ENCODE data around the gene TNFRSF18.
"Not testable (repeated sequence)": the region's sequence is repeated elsewhere in the genome, so short reads cannot be mapped to it uniquely, and the experiment has no call there.

TNFRSF18 gene

DNA sequence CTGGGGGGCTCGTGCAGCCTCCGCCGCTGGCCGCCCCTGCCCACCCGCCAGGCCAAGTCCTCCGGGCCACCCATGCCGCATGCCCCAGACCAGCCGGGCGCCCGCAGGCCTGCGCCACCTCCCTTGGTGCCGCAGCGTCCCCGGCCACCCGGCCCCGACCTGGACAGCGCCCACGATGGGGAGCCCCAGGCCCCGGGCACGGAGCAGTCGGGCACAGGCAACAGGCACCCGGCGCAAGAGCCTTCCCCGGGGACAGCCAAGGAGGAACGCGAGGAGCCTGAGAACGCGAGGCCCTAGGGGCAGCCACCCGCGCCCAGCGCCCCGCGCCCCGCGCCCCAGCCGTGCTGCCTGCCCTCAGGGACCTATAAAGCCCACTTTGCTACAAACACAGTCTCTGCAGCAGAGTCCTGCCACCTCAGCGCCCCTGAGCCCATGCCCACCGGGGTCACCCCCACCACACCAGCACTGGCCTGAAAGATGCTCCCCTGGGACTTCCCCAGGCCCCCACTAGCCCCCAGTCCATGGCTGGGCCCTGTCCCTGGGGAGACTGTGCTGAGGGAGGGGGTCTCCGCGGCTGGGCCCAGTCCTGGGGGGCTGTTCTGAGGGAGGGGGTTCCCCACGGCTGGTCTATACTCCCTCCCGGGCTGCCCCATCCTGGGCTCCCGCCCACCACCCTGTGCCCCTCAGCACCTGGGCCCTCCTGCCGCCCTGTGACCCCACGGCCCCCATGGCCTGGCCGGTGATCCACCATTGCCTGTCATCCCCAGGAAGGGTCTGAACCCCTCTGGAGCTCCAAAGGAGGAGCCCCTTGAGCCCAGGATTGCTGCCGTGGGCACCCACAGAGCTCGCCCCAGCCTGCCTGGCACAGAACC is 8.6 kb downstream of the TNFRSF18 start:
- Histone ChIP-seq H3K14ac (ENCODE audit: low read length) (no peak overlapping the region), H3K36me3 (ENCODE audit: control insufficient read depth in 1 of 2, insufficient read depth in 2 of 2, low read length in 2 of 2) (no peaks in the 10 kb centered on the region), H3K27me3 (ENCODE audit: insufficient read depth, low read length) (peaks cover 14% of the 10 kb centered on the region), H3K79me1 (ENCODE audit: low read length) (peaks cover 1% of the 10 kb centered on the region), H3K4me1 (ENCODE audit: control insufficient read depth in 1 of 2, insufficient read depth in 2 of 2, low read length in 2 of 2) (peaks cover 0 to 3% of the 10 kb centered on the region in 2 experiments), H3K18ac (ENCODE audit: low read length) (no peak overlapping the region), H2AFZ (ENCODE audit: insufficient read depth, low read length, poor library complexity) (no peak overlapping the region), H3K4me3 (ENCODE audit: low read depth, low read length) (no peak overlapping the region), H3K4ac (ENCODE audit: low read depth, low read length) (no peak overlapping the region), H3K23ac (ENCODE audit: low read length) (no peak overlapping the region), H3K79me2 (ENCODE audit: control insufficient read depth, insufficient read depth, low read length, poor library complexity) (no peaks in the 10 kb centered on the region), H4K8ac (ENCODE audit: low read depth, low read length) (no peak overlapping the region), H3K9me3 (ENCODE audit: insufficient read depth, low read depth, low read length) (peaks cover 11% of the 10 kb centered on the region), H3K27ac (ENCODE audit: low read depth, low read length) (no peak overlapping the region), H2BK5ac (ENCODE audit: low read depth, low read length, poor library complexity) (no peak overlapping the region), H2BK120ac (ENCODE audit: insufficient read depth, low read length, poor library complexity) (no peak overlapping the region), H3K4me2 (ENCODE audit: low read length) (no peak overlapping the region), H4K91ac (ENCODE audit: low read depth, low read length) (no peak overlapping the region), H2BK12ac (ENCODE audit: low read length) (no peak overlapping the region), H4K12ac (ENCODE audit: low read depth, low read length) (no peak overlapping the region), H2AK5ac (ENCODE audit: low read length) (no peak overlapping the region), H3K9ac (ENCODE audit: low read length) (no peak overlapping the region)
- no CpG with 5 or more reads among the region's 48 CpGs for WGBS (ENCODE audit: extremely low coverage, insufficient coverage, insufficient read length)
- no peak for DNase-seq

DNA sequence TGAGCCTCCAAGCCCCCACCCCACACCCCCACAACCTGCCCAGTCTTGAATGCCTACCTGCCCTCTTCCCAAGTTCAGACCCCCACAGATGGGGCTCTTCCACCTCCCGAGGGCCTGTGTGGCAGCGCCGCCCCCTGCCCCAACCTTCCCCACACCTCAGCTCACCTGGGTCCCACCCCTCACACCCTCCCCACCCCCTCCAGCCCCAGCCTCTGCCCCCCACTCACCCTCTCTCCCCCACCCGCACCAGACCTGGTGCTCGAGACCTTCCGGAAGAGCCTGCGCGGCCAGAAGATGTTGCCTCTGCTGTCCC is 9.2 kb downstream of the TNFRSF18 start:
- Histone ChIP-seq H3K4me1 (ENCODE audit: control insufficient read depth in 1 of 2, insufficient read depth in 2 of 2, low read length in 2 of 2) (peaks cover 0 to 3% of the 10 kb centered on the region in 2 experiments), H3K4me2 (ENCODE audit: low read length) (no peak overlapping the region), H4K12ac (ENCODE audit: low read depth, low read length) (no peak overlapping the region), H3K9ac (ENCODE audit: low read length) (no peak overlapping the region), H3K14ac (ENCODE audit: low read length) (no peak overlapping the region), H3K4me3 (ENCODE audit: low read depth, low read length) (no peak overlapping the region), H3K79me1 (ENCODE audit: low read length) (peaks cover 1% of the 10 kb centered on the region), H2BK12ac (ENCODE audit: low read length) (no peak overlapping the region), H3K79me2 (ENCODE audit: control insufficient read depth, insufficient read depth, low read length, poor library complexity) (no peaks in the 10 kb centered on the region), H3K27me3 (ENCODE audit: insufficient read depth, low read length) (peaks cover 14% of the 10 kb centered on the region), H2AK5ac (ENCODE audit: low read length) (no peak overlapping the region), H2AFZ (ENCODE audit: insufficient read depth, low read length, poor library complexity) (no peak overlapping the region), H3K18ac (ENCODE audit: low read length) (no peak overlapping the region), H3K9me3 (ENCODE audit: insufficient read depth, low read depth, low read length) (peaks cover 11% of the 10 kb centered on the region), H3K36me3 (ENCODE audit: control insufficient read depth in 1 of 2, insufficient read depth in 2 of 2, low read length in 2 of 2) (no peaks in the 10 kb centered on the region), H4K8ac (ENCODE audit: low read depth, low read length) (no peak overlapping the region), H2BK5ac (ENCODE audit: low read depth, low read length, poor library complexity) (no peak overlapping the region), H2BK120ac (ENCODE audit: insufficient read depth, low read length, poor library complexity) (no peak overlapping the region), H4K91ac (ENCODE audit: low read depth, low read length) (no peak overlapping the region), H3K27ac (ENCODE audit: low read depth, low read length) (no peak overlapping the region), H3K4ac (ENCODE audit: low read depth, low read length) (no peak overlapping the region), H3K23ac (ENCODE audit: low read length) (no peak overlapping the region)
- no CpG with 5 or more reads among the region's 8 CpGs for WGBS (ENCODE audit: extremely low coverage, insufficient coverage, insufficient read length)
- no peak for DNase-seq

DNA sequence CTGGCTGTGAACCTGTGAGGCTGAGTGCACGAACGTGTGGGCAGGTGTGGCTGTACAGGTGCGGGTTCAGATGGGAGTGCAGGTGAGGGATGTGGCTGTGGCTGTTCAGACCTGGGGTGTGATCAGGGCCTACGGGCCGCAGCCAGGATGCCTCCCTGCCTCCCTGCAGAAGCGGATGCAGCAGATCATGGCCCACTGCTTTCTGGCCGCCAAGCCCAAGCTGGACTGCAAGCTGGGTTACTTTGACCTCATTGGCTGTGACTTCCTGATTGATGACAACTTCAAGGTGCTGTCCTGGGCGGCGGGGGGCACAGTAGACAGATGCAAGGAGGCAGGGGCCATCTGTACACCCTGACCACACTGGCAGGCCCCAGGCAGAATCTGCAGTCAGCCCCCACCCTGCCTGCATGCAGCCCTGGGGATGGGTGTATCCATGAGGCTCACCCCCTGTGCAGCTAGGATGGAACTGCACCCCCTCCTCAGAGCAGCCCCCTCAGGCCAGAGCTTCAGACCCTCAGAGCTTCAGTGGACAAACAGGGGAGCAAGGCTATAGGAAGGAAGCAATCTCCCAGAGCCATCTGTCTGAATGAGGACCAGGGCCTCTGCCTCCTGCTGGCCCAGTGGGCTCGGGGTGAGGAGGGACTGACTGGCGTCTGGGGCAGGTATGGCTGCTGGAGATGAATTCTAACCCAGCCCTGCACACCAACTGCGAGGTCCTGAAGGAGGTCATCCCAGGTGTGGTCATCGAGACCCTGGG is 9.8 kb downstream of the TNFRSF18 start:
- Histone ChIP-seq H3K4me1 (ENCODE audit: control insufficient read depth in 1 of 2, insufficient read depth in 2 of 2, low read length in 2 of 2) (peaks cover 0 to 3% of the 10 kb centered on the region in 2 experiments), H4K91ac (ENCODE audit: low read depth, low read length) (no peak overlapping the region), H3K79me2 (ENCODE audit: control insufficient read depth, insufficient read depth, low read length, poor library complexity) (no peaks in the 10 kb centered on the region), H3K14ac (ENCODE audit: low read length) (no peak overlapping the region), H3K23ac (ENCODE audit: low read length) (no peak overlapping the region), H3K36me3 (ENCODE audit: control insufficient read depth in 1 of 2, insufficient read depth in 2 of 2, low read length in 2 of 2) (no peaks in the 10 kb centered on the region), H3K9me3 (ENCODE audit: insufficient read depth, low read depth, low read length) (peaks cover 14% of the 10 kb centered on the region), H3K27me3 (ENCODE audit: insufficient read depth, low read length) (peaks cover 14% of the 10 kb centered on the region), H3K18ac (ENCODE audit: low read length) (no peak overlapping the region), H3K27ac (ENCODE audit: low read depth, low read length) (no peak overlapping the region), H3K79me1 (ENCODE audit: low read length) (peaks cover 1% of the 10 kb centered on the region), H3K4me2 (ENCODE audit: low read length) (no peak overlapping the region), H2AFZ (ENCODE audit: insufficient read depth, low read length, poor library complexity) (no peak overlapping the region), H3K9ac (ENCODE audit: low read length) (no peak overlapping the region), H3K4me3 (ENCODE audit: low read depth, low read length) (no peak overlapping the region), H2BK5ac (ENCODE audit: low read depth, low read length, poor library complexity) (no peak overlapping the region), H4K12ac (ENCODE audit: low read depth, low read length) (no peak overlapping the region), H2BK12ac (ENCODE audit: low read length) (no peak overlapping the region), H2AK5ac (ENCODE audit: low read length) (no peak overlapping the region), H2BK120ac (ENCODE audit: insufficient read depth, low read length, poor library complexity) (no peak overlapping the region), H4K8ac (ENCODE audit: low read depth, low read length) (no peak overlapping the region), H3K4ac (ENCODE audit: low read depth, low read length) (no peak overlapping the region)
- DNase-seq: no peak
- no CpG with 5 or more reads among the region's 13 CpGs for WGBS (ENCODE audit: extremely low coverage, insufficient coverage, insufficient read length)

DNA sequence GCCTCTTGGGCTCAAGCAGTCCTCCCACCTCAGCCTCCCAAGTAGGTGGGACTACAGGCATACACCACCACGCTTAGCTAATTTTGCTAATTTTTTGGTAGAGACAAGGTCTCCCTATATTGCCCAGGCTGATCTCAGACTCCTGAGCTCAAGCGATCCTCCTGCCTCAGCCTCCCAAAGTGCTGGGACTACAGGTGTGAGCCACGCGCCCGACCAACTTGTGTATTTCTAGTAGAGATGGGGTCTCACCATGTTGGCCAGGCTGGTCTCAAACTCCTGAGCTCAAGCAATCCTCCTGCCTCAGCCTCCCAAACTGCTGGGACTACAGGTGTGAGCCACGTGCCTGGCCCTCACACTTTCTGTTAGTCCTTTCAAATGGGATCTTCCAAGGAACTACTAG is 10.7 kb downstream of the TNFRSF18 start:
- not testable (repeated sequence) for H4K8ac ChIP-seq (ENCODE audit: low read depth, low read length); H4K91ac ChIP-seq (ENCODE audit: low read depth, low read length); H3K4me1 ChIP-seq (ENCODE audit: control insufficient read depth in 1 of 2, insufficient read depth in 2 of 2, low read length in 2 of 2); H3K36me3 ChIP-seq (ENCODE audit: control insufficient read depth in 1 of 2, insufficient read depth in 2 of 2, low read length in 2 of 2); H2BK5ac ChIP-seq (ENCODE audit: low read depth, low read length, poor library complexity); H3K18ac ChIP-seq (ENCODE audit: low read length); H3K9ac ChIP-seq (ENCODE audit: low read length); H2BK120ac ChIP-seq (ENCODE audit: insufficient read depth, low read length, poor library complexity); H3K14ac ChIP-seq (ENCODE audit: low read length); DNase-seq; H3K4me3 ChIP-seq (ENCODE audit: low read depth, low read length); H2AFZ ChIP-seq (ENCODE audit: insufficient read depth, low read length, poor library complexity); H4K12ac ChIP-seq (ENCODE audit: low read depth, low read length); H3K27ac ChIP-seq (ENCODE audit: low read depth, low read length); H3K4me2 ChIP-seq (ENCODE audit: low read length); H2AK5ac ChIP-seq (ENCODE audit: low read length); H3K23ac ChIP-seq (ENCODE audit: low read length); H3K79me2 ChIP-seq (ENCODE audit: control insufficient read depth, insufficient read depth, low read length, poor library complexity); H2BK12ac ChIP-seq (ENCODE audit: low read length); H3K27me3 ChIP-seq (ENCODE audit: insufficient read depth, low read length); H3K79me1 ChIP-seq (ENCODE audit: low read length); H3K4ac ChIP-seq (ENCODE audit: low read depth, low read length)
- H3K9me3 ChIP-seq (ENCODE audit: insufficient read depth, low read depth, low read length): peaks cover 16% of the 10 kb centered on the region
- WGBS (ENCODE audit: extremely low coverage, insufficient coverage, insufficient read length): no CpG with 5 or more reads among the region's 6 CpGs
